AG04449 (cell line): Measurements from ENCODE around the gene IYD.

ENCODE experiments used
- CTCF ChIA-PET: fragments of 350-600 bp; formaldehyde crosslinking; extraction: SDS; loops from one replicate; lab custom pipeline; 2021; ENCODE audit warnings: antibody characterized with exemption; lab: Yijun Ruan, JAX
- POLR2A ChIA-PET: fragments of 400-600, 350-600 bp; formaldehyde crosslinking; extraction: SDS; loops from one replicate; lab custom pipeline; 2020; ENCODE audit warnings: antibody characterized with exemption, inconsistent platforms; lab: Yijun Ruan, JAX
- DNase-seq: peaks from one replicate; pipeline ENCODE4 v3.0.0-alpha.2; 2010; ENCODE audit warnings: low read depth, low spot score
- H3K4me3 ChIP-seq: 2 replicates; pipeline ENCODE4 v1.5.1; 2011; ENCODE audit warnings: low read depth, mild to moderate bottlenecking, control low read depth, low read length
- TF ChIP-seq, protein P1 (sequence below): IDR thresholded peaks from one replicate; pipeline ENCODE4 v1.5.1; 2011; ENCODE audit warnings: mild to moderate bottlenecking, moderate library complexity, low read length, control low read depth, inconsistent platforms; ENCODE audit not compliant: insufficient read depth; ENCODE audit errors: missing control alignments

IYD gene, protein sequence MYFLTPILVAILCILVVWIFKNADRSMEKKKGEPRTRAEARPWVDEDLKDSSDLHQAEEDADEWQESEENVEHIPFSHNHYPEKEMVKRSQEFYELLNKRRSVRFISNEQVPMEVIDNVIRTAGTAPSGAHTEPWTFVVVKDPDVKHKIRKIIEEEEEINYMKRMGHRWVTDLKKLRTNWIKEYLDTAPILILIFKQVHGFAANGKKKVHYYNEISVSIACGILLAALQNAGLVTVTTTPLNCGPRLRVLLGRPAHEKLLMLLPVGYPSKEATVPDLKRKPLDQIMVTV

DNA sequence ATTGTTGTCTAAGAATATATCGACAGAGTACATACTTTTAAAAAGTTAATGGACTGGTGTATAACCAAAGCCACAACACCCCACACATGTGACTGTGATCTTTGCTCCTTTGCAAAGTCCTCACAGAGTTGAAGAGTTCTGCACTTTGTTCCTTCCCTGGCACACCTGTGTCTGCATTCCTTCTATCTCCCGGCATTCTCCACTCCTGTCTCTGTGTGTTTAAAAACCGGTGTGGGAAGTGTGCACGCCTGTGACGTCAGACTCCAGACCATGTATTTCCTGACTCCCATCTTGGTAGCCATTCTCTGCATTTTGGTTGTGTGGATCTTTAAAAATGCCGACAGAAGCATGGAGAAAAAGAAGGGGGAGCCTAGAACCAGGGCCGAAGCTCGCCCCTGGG, at the start of gene IYD:
Gene IYD (plus strand): TSS at position 251 of the 400 bp plus-strand sequence. CDS start 20 bp downstream, at position 271.
- POLR2A ChIA-PET: no interaction called here
- no peak within 1 kb of the TSS for H3K4me3 ChIP-seq
- CTCF ChIA-PET: no interaction called here
- TF ChIP-seq, protein P1, sequence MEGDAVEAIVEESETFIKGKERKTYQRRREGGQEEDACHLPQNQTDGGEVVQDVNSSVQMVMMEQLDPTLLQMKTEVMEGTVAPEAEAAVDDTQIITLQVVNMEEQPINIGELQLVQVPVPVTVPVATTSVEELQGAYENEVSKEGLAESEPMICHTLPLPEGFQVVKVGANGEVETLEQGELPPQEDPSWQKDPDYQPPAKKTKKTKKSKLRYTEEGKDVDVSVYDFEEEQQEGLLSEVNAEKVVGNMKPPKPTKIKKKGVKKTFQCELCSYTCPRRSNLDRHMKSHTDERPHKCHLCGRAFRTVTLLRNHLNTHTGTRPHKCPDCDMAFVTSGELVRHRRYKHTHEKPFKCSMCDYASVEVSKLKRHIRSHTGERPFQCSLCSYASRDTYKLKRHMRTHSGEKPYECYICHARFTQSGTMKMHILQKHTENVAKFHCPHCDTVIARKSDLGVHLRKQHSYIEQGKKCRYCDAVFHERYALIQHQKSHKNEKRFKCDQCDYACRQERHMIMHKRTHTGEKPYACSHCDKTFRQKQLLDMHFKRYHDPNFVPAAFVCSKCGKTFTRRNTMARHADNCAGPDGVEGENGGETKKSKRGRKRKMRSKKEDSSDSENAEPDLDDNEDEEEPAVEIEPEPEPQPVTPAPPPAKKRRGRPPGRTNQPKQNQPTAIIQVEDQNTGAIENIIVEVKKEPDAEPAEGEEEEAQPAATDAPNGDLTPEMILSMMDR: no peak
- no peak for DNase-seq

DNA sequence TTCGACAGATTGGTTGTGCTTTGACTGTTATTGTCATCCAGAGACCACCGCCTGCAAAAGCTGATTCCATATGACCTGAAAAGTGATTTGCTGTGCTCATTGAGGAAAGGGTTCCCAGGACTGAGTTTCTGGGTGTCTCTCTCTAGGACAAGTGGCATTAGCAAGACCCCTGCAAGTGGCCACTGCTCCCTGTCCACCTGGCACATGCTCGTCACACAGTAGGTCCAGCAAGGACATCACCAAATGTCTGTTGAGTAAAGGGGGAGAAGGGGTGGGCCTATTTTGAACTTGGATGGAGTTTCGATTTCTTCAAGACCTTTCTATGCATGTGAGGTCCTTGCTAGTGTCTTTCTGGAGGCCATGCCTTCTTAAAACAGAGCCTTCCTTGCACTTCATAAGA, 48.9 kb upstream of the IYD start:
- H3K4me3 ChIP-seq: no peak overlapping the region
- TF ChIP-seq, protein P1: no peak
- ChIA-PET CTCF (interaction anchor here (1.6 kb wide), 1 partner anchor 240 kb away, joined by 5 read pairs; no protein-coding TSS in a partner anchor), POLR2A (no interaction called here)
- no peak for DNase-seq

DNA sequence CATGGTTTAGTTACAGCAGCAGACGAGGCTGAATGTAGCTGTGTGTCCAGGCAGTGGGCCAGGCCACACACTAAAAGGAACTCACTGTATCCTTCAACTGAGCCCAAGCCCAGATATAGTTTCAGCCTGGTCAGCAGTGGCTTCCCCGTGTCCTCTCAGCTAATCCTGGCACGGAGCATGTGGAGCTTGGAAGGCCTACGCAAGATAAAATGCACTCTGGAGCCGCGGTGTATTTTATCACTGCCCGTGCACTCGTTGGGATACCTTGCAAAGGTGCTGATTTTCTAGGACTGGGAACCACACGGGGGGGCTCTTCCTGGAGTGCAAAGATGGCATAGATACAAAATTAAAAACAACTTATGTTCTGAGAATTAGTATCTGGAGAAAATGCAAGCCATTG, 48.4 kb upstream of the IYD start:
- no peak for DNase-seq
- POLR2A ChIA-PET: no interaction called here
- H3K4me3 ChIP-seq: no peak overlapping the region
- TF ChIP-seq, protein P1: no peak
- CTCF ChIA-PET: interaction anchor here (1.6 kb wide), 1 partner anchor 240 kb away, joined by 5 read pairs; no protein-coding TSS in a partner anchor

DNA sequence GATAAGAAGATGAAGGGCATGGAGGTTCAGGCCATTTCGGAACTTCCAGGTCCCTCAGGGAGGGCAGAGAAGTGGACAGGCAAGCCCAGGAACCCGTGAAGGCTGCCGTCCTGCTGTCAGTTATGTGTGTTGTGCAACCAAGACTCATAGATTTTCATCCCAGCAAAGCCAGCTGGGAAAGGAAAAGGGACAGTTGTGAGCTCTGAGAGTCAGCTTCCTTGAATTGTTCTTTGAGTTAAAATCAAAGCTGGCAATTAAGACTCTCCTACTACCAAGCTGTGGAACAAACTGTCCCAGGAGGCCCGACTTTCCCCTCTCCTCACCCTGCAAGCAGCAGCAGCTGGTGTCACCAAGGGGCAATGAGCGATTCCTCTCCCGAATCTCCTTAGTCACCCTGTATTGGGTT, 46.3 kb upstream of the IYD start:
- no peak for DNase-seq
- TF ChIP-seq, protein P1: no peak
- CTCF ChIA-PET: interaction anchor here (1.7 kb wide), 1 partner anchor 251 kb away, joined by 4 read pairs; no protein-coding TSS in a partner anchor
- POLR2A ChIA-PET: no interaction called here
- H3K4me3 ChIP-seq: no peak overlapping the region

DNA sequence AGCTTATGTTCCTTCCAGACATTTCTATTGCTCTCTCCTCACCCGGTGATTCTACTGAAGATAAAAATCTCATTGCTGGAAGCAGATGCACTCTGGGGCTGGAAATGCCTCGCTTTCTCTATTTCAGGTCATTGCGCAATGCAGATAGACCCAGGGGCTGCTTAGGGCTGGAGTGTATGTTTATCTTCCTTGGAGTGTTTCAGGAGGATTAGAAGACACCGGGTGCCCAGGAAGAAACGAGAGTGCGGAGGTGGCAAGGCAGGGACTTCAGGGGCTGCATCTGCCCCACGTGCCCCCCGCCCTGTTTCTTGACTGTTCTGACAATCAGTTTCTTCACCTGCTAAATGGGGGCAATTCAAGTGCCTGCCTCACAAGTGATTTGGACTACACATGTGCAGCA, 45.6 kb upstream of the IYD start:
- H3K4me3 ChIP-seq: no peak overlapping the region
- TF ChIP-seq, protein P1: no peak
- ChIA-PET POLR2A (no interaction called here), CTCF (interaction anchor here (0.8 to 1.7 kb wide), 2 partner anchors 12 to 252 kb away, joined by 3 to 4 read pairs; no protein-coding TSS in a partner anchor)
- DNase-seq: no peak

DNA sequence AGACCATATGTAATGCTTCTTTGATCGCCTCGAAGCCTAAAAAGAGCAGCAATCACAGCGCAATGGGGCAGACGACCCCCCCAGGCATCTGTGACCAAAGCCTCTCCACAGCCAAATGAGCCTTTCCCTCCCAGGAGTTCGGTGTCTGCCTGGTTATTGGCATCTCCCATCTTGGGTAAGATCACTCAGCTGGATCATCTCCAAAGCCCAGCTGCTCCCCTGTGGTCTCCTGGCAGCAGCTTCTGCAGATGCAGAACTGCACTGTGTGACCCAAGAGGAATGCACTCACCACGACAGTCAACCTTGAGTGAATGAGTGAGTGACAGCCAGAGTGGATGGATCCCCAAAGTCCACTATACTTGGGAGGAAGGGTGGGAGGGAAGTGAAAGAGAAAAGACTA, 44.8 kb upstream of the IYD start:
- TF ChIP-seq, protein P1: no peak
- ChIA-PET POLR2A (no interaction called here), CTCF (interaction anchor here (0.8 to 1.3 kb wide), 4 partner anchors 11 to 255 kb away, joined by 3 to 4 read pairs (median 3); partner anchors contain the start of gene ULBP3)
- H3K4me3 ChIP-seq: no peak overlapping the region
- DNase-seq: no peak
